Measurements from ENCODE around the gene SLC9A5. TPM values are rescaled to one million over a fixed set of nuclear protein-coding genes. Genes with fewer than 3 reads are reported as not detected.

Gene SLC9A5
- total and polyA plus RNA-seq, 9 of the 15 experiments (the other 6 are each of a cell fraction or from before 2014, with no cell fraction given) = 0.06 to 3.1 (median 1.2) TPM

DNA sequence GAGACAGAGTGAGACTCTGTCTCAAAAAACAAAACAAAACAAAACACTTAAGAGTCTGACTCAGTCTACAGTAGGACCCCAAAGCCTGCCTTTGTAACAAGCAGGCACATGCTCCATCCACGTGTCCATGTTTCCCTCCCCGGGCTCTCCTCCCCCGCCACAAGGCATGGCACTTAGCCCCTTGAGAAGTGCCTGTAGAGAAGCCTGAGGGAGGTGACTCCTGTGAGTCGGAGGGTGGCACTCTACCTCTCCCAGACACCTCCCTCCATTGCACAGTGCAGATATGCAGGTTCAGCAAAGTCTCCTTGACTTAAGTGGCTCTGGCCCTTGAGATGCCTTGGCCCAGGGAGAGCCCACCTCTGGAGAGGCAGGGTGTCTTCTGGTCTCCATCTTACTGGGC, 8.3 kb upstream of the SLC9A5 start:
- H3K9me3 ChIP-seq (replicated peaks; ENCODE audit: control insufficient read depth, insufficient read depth, low read depth, low read length) = no peaks in the 10 kb centered on the region
- in situ Hi-C loops (cut with MboI) = no loop called here
- H3K27me3 ChIP-seq (ENCODE audit: control insufficient read depth in 2 of 2, insufficient read depth in 2 of 2, low read length in 2 of 2) = no peaks in the 10 kb centered on the region
- intact Hi-C loops (cut with micrococcal nuclease) = loop anchor here (10.0 kb wide), 1 partner anchor 266 kb away; no protein-coding TSS in a partner anchor
- no peak overlapping the region for H3K4me3 ChIP-seq
- POLR2A ChIA-PET = interaction anchor here (1.2 kb wide), 1 partner anchor 14 kb away, joined by 7 read pairs; the partner anchor contains the start of gene TMEM208
- peaks cover 4% of the 10 kb centered on the region for H4K20me1 ChIP-seq (replicated peaks; ENCODE audit: control insufficient read depth, insufficient read depth, low read length)
- no peaks in the 10 kb centered on the region for H3K9me1 ChIP-seq (ENCODE audit: control insufficient read depth, insufficient read depth, low read length)
- ATAC-seq = no peak
- peaks cover 68% of the 10 kb centered on the region for H3K79me2 ChIP-seq (ENCODE audit: control insufficient read depth, insufficient read depth, low read length)
- CTCF ChIA-PET (ENCODE audit: low intra/inter-chr PET ratio) = no interaction called here
- BruUV-seq (replicated peaks) = no TSS peak
- H3K27ac ChIP-seq (ENCODE audit: extremely low read depth, low read depth, low read length) = peak overlapping the region; percentile 83
- H3K36me3 ChIP-seq (ENCODE audit: control insufficient read depth, insufficient read depth, low read length) = peaks cover 74% of the 10 kb centered on the region; the same call in 2 of the 3 replicates
- no peak overlapping the region for H2AFZ ChIP-seq (ENCODE audit: low read depth, low read length)
- peak; percentile 19 for FAIRE-seq
- DNase-seq (ENCODE audit: extremely low read depth in 1 of 4, low spot score in 3 of 4) = peak in 1 of 4 experiments; percentile 38
- peak overlapping the region; percentile 60 to 90 for H3K9ac ChIP-seq (ENCODE audit: insufficient read depth in 1 of 2, low read depth in 2 of 2, low read length in 2 of 2)
- WGBS (ENCODE audit: insufficient coverage, low coverage, missing lambda C conversion rate) = 55% methylated on average over 4 of the region's 4 CpGs
- peaks cover 64 to 68% of the 10 kb centered on the region in 2 experiments for H3K4me1 ChIP-seq (replicated peaks in 1 of 2; ENCODE audit: control insufficient read depth in 2 of 2, insufficient read depth in 2 of 2, low read length in 2 of 2)
- H3K4me2 ChIP-seq (ENCODE audit: insufficient read depth, low read length) = peak overlapping the region; percentile 60
- TF ChIP-seq HMG20A (CRISPR knock-in tag; conservative IDR thresholded peaks at IDR 0.05) (no peak), ZNF76 (CRISPR knock-in tag; IDR thresholded peaks at IDR 0.05; ENCODE audit: borderline replicate concordance) (no peak), NCOA6 (IDR thresholded peaks at IDR 0.05) (no peak), CREB1 (IDR thresholded peaks at IDR 0.05) (no peak), CREB1 (CRISPR knock-in tag; IDR thresholded peaks at IDR 0.05) (no peak), GATA2 (CRISPR knock-in tag; IDR thresholded peaks at IDR 0.05) (no peak), ZNF316 (IDR thresholded peaks at IDR 0.05) (peak; percentile 32; the same call in 1 of the 2 replicates), MAFK (IDR thresholded peaks at IDR 0.05; ENCODE audit: low read length) (no peak)
- TF ChIP-seq, protein P1, sequence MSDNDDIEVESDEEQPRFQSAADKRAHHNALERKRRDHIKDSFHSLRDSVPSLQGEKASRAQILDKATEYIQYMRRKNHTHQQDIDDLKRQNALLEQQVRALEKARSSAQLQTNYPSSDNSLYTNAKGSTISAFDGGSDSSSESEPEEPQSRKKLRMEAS (CRISPR knock-in tag; IDR thresholded peaks at IDR 0.05) = peak; percentile 46; the same call in 1 of the 2 replicates
- TF ChIP-seq, protein P2, sequence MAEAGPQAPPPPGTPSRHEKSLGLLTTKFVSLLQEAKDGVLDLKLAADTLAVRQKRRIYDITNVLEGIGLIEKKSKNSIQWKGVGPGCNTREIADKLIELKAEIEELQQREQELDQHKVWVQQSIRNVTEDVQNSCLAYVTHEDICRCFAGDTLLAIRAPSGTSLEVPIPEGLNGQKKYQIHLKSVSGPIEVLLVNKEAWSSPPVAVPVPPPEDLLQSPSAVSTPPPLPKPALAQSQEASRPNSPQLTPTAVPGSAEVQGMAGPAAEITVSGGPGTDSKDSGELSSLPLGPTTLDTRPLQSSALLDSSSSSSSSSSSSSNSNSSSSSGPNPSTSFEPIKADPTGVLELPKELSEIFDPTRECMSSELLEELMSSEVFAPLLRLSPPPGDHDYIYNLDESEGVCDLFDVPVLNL (CRISPR knock-in tag; IDR thresholded peaks at IDR 0.05; ENCODE audit: low read depth) = no peak
- TF ChIP-seq, protein P3, sequence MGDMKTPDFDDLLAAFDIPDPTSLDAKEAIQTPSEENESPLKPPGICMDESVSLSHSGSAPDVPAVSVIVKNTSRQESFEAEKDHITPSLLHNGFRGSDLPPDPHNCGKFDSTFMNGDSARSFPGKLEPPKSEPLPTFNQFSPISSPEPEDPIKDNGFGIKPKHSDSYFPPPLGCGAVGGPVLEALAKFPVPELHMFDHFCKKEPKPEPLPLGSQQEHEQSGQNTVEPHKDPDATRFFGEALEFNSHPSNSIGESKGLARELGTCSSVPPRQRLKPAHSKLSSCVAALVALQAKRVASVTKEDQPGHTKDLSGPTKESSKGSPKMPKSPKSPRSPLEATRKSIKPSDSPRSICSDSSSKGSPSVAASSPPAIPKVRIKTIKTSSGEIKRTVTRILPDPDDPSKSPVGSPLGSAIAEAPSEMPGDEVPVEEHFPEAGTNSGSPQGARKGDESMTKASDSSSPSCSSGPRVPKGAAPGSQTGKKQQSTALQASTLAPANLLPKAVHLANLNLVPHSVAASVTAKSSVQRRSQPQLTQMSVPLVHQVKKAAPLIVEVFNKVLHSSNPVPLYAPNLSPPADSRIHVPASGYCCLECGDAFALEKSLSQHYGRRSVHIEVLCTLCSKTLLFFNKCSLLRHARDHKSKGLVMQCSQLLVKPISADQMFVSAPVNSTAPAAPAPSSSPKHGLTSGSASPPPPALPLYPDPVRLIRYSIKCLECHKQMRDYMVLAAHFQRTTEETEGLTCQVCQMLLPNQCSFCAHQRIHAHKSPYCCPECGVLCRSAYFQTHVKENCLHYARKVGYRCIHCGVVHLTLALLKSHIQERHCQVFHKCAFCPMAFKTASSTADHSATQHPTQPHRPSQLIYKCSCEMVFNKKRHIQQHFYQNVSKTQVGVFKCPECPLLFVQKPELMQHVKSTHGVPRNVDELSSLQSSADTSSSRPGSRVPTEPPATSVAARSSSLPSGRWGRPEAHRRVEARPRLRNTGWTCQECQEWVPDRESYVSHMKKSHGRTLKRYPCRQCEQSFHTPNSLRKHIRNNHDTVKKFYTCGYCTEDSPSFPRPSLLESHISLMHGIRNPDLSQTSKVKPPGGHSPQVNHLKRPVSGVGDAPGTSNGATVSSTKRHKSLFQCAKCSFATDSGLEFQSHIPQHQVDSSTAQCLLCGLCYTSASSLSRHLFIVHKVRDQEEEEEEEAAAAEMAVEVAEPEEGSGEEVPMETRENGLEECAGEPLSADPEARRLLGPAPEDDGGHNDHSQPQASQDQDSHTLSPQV (IDR thresholded peaks at IDR 0.05) = peak; percentile 11; the same call in 1 of the 2 replicates
- TF ChIP-seq, protein P4, sequence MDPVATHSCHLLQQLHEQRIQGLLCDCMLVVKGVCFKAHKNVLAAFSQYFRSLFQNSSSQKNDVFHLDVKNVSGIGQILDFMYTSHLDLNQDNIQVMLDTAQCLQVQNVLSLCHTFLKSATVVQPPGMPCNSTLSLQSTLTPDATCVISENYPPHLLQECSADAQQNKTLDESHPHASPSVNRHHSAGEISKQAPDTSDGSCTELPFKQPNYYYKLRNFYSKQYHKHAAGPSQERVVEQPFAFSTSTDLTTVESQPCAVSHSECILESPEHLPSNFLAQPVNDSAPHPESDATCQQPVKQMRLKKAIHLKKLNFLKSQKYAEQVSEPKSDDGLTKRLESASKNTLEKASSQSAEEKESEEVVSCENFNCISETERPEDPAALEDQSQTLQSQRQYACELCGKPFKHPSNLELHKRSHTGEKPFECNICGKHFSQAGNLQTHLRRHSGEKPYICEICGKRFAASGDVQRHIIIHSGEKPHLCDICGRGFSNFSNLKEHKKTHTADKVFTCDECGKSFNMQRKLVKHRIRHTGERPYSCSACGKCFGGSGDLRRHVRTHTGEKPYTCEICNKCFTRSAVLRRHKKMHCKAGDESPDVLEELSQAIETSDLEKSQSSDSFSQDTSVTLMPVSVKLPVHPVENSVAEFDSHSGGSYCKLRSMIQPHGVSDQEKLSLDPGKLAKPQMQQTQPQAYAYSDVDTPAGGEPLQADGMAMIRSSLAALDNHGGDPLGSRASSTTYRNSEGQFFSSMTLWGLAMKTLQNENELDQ (CRISPR knock-in tag; IDR thresholded peaks at IDR 0.05; ENCODE audit: borderline replicate concordance) = no peak
- TF ChIP-seq, protein P5, sequence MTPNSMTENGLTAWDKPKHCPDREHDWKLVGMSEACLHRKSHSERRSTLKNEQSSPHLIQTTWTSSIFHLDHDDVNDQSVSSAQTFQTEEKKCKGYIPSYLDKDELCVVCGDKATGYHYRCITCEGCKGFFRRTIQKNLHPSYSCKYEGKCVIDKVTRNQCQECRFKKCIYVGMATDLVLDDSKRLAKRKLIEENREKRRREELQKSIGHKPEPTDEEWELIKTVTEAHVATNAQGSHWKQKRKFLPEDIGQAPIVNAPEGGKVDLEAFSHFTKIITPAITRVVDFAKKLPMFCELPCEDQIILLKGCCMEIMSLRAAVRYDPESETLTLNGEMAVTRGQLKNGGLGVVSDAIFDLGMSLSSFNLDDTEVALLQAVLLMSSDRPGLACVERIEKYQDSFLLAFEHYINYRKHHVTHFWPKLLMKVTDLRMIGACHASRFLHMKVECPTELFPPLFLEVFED (CRISPR knock-in tag; conservative IDR thresholded peaks at IDR 0.05) = no peak

All from K562 (cell line).